SK-N-SH treated with all-trans-retinoic acid at 6 μM for 48 hours (cell line): ENCODE measurements around the gene CPLX4.

ENCODE experiments used
- ATAC-seq: fragments of 200-7000 bp; cut with Tn5 transposase; 3 replicates; pipeline ENCODE4 v1.9.1; 2020; ENCODE audit warnings: mild to moderate bottlenecking, moderate library complexity
- ARNTL ChIP-seq: fragments of 450-650 bp; formaldehyde crosslinking; IDR thresholded peaks from 2 replicates; pipeline ENCODE4 v1.5.0; 2020; ENCODE audit warnings: low read depth, mild to moderate bottlenecking, moderate library complexity, borderline replicate concordance
- BACH2 ChIP-seq: fragments of 250-450 bp; sonication (Bioruptor Pico); IDR thresholded peaks from 2 replicates; pipeline ENCODE4 v1.9.0; 2021; ENCODE audit warnings: mild to moderate bottlenecking, borderline replicate concordance
- CSDC2 ChIP-seq: fragments of 250-450 bp; sonication (Bioruptor Pico); IDR thresholded peaks from 2 replicates; pipeline ENCODE4 v1.5.0; 2020; ENCODE audit warnings: mild to moderate bottlenecking, moderate library complexity
- ESRRG ChIP-seq: fragments of 250-450 bp; sonication (Bioruptor Pico); IDR thresholded peaks from 2 replicates; pipeline ENCODE4 v1.6.1; 2021; ENCODE audit warnings: mild to moderate bottlenecking
- GLIS3 ChIP-seq: fragments of 250-450 bp; sonication (Bioruptor Pico); IDR thresholded peaks from 2 replicates; pipeline ENCODE4 v1.5.0; 2020; ENCODE audit warnings: mild to moderate bottlenecking, moderate library complexity
- ISL1 ChIP-seq: fragments of 250-450 bp; sonication (Bioruptor Pico); IDR thresholded peaks from 2 replicates; pipeline ENCODE4 v2.1.2; 2022; ENCODE audit warnings: mild to moderate bottlenecking, moderate library complexity
- OSR1 ChIP-seq: fragments of 250-450 bp; sonication (Bioruptor Pico); IDR thresholded peaks from 2 replicates; pipeline ENCODE4 v1.8.0; 2022; ENCODE audit warnings: moderate library complexity, mild to moderate bottlenecking, inconsistent platforms
- PPARA ChIP-seq: fragments of 250-450 bp; sonication (Bioruptor Pico); IDR thresholded peaks from 2 replicates; pipeline ENCODE4 v1.5.0; 2020; ENCODE audit warnings: mild to moderate bottlenecking, borderline replicate concordance
- RARB ChIP-seq: fragments of 250-450 bp; sonication (Bioruptor Pico); IDR thresholded peaks from 2 replicates; pipeline ENCODE4 v1.8.0; 2021; ENCODE audit warnings: mild to moderate bottlenecking, moderate library complexity
- TOX ChIP-seq: fragments of 250-450 bp; sonication (Bioruptor Pico); IDR thresholded peaks from 2 replicates; pipeline ENCODE4 v1.8.0; 2021; ENCODE audit warnings: mild to moderate bottlenecking, moderate library complexity, borderline replicate concordance
- ZC3H10 ChIP-seq: fragments of 250-450 bp; sonication (Bioruptor Pico); IDR thresholded peaks from 2 replicates; pipeline ENCODE4 v1.5.1; 2021; ENCODE audit warnings: mild to moderate bottlenecking, moderate library complexity
- ZFP3 ChIP-seq: fragments of 250-450 bp; sonication (Bioruptor Pico); IDR thresholded peaks from 2 replicates; pipeline ENCODE4 v1.5.0; 2020; ENCODE audit warnings: mild to moderate bottlenecking, moderate library complexity
- ZFP30 ChIP-seq: fragments of 450-650 bp; formaldehyde crosslinking; IDR thresholded peaks from 2 replicates; pipeline ENCODE4 v1.5.0; 2022; ENCODE audit warnings: mild to moderate bottlenecking, moderate library complexity
- ZNF565 ChIP-seq: fragments of 450-650 bp; formaldehyde crosslinking; conservative IDR thresholded peaks from 2 replicates; pipeline ENCODE4 v1.5.0; 2020; ENCODE audit warnings: low read depth, mild to moderate bottlenecking, moderate library complexity
- ZNF70 ChIP-seq: fragments of 450-650 bp; formaldehyde crosslinking; IDR thresholded peaks from 2 replicates; pipeline ENCODE4 v1.5.0; 2020; ENCODE audit warnings: mild to moderate bottlenecking, moderate library complexity
- ZNF8 ChIP-seq: fragments of 450-650 bp; formaldehyde crosslinking; IDR thresholded peaks from 2 replicates; pipeline ENCODE4 v1.5.0; 2020; ENCODE audit warnings: mild to moderate bottlenecking, moderate library complexity
- TF ChIP-seq, protein P1 (sequence below): fragments of 250-450 bp; sonication (Bioruptor Pico); IDR thresholded peaks from 2 replicates; pipeline ENCODE4 v1.5.1; 2020; ENCODE audit warnings: low read depth, mild to moderate bottlenecking, moderate library complexity
- TF ChIP-seq, protein P2 (sequence below): fragments of 250-450 bp; sonication (Bioruptor Pico); IDR thresholded peaks from 2 replicates; pipeline ENCODE4 v1.8.0; 2020; ENCODE audit warnings: mild to moderate bottlenecking, moderate library complexity, borderline replicate concordance
- TF ChIP-seq, protein P3 (sequence below): fragments of 250-450 bp; sonication (Bioruptor Pico); IDR thresholded peaks from 2 replicates; pipeline ENCODE4 v1.8.0; 2021; ENCODE audit warnings: low read depth, mild to moderate bottlenecking, moderate library complexity, borderline replicate concordance

The CPLX4 gene

DNA sequence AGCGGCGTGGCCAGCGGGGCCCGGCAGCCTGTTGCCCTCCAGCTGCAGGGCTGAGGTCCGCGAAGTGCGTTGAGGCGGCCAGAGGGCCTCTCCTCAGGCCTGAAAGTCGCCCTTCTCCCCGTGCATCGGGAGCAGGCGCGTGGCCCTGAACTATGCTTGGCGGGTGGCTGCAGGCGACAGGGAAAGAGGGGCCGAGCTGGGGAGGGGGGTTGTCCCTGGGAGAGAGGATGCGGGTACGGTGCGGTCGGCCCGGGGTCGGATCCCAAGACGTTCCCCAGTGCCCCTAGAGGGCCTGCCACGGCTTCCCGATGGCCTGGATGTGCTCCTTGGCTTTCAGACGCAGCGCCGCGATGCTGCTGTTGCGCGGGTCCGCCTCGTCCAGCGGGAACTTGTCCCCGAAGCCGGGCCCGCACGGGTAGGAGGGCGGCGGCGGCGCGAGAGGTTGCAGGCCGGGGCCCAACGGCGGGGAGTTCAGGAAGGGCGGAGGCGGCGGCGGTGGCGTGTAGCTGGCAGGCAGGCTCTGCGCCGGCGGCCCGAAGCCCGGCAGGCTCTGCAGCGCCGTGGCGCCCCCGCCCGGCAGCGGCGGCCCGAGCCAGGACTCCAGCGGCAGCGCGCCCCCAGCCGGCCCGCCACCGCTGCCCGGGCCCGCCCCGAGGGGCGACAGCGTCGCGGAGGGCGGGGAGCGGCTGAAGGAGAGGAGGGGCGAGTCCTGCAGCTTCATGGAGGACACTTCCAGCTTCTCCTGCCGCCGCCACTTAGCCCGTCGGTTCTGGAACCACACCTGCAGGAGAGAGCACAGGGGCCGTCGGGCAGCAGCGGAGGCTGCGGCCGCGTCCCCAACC lies 49.5 kb downstream of the CPLX4 start:
- peak; percentile 71 for ATAC-seq
- TF ChIP-seq OSR1 (CRISPR knock-in tag) (no peak), ZNF70 (no peak), ZNF8 (CRISPR knock-in tag) (no peak), TOX (CRISPR knock-in tag) (no peak), CSDC2 (no peak), ISL1 (CRISPR knock-in tag) (no peak), GLIS3 (CRISPR knock-in tag) (no peak), ZC3H10 (CRISPR knock-in tag) (no peak)
- TF ChIP-seq, protein P1, sequence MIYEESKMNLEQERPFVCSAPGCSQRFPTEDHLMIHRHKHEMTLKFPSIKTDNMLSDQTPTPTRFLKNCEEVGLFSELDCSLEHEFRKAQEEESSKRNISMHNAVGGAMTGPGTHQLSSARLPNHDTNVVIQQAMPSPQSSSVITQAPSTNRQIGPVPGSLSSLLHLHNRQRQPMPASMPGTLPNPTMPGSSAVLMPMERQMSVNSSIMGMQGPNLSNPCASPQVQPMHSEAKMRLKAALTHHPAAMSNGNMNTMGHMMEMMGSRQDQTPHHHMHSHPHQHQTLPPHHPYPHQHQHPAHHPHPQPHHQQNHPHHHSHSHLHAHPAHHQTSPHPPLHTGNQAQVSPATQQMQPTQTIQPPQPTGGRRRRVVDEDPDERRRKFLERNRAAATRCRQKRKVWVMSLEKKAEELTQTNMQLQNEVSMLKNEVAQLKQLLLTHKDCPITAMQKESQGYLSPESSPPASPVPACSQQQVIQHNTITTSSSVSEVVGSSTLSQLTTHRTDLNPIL (CRISPR knock-in tag): no peak

DNA sequence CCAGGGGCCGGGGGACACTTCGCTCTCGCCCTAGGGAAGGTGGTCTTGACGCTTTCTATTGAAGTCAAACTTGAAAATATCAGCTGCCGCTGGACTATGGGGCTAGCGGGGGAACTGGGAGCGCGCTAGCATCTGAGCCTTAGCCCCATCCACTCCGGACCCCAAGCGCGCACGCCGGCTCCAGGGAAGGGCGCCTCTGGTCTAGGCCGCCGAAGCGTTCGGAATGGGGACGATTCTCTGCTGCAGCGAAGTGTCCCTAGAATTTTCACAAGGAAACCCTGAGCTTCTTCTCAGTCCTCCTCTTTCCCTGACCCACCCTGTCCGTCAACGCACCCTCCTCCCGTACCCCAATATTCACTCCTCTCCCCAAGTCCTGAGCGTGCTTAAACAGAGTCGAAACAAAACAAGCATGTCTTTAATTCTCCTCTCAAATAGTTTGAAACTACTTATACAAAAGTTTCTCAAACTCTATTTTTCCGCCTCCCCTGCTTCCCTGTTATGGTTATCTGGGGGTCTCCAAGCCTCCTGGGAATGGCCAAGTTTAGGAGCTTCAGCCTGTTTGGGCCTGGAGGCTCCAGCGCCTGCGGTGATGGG lies 50.2 kb downstream of the CPLX4 start:
- TF ChIP-seq, protein P2, sequence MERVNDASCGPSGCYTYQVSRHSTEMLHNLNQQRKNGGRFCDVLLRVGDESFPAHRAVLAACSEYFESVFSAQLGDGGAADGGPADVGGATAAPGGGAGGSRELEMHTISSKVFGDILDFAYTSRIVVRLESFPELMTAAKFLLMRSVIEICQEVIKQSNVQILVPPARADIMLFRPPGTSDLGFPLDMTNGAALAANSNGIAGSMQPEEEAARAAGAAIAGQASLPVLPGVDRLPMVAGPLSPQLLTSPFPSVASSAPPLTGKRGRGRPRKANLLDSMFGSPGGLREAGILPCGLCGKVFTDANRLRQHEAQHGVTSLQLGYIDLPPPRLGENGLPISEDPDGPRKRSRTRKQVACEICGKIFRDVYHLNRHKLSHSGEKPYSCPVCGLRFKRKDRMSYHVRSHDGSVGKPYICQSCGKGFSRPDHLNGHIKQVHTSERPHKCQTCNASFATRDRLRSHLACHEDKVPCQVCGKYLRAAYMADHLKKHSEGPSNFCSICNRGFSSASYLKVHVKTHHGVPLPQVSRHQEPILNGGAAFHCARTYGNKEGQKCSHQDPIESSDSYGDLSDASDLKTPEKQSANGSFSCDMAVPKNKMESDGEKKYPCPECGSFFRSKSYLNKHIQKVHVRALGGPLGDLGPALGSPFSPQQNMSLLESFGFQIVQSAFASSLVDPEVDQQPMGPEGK (CRISPR knock-in tag): no peak
- TF ChIP-seq BACH2 (CRISPR knock-in tag) (no peak), OSR1 (CRISPR knock-in tag) (no peak), PPARA (CRISPR knock-in tag) (no peak), ZFP3 (CRISPR knock-in tag) (no peak), RARB (CRISPR knock-in tag) (no peak), ISL1 (CRISPR knock-in tag) (no peak), TOX (CRISPR knock-in tag) (no peak), ZC3H10 (CRISPR knock-in tag) (no peak), ZNF70 (no peak), ARNTL (no peak), ZFP30 (CRISPR knock-in tag) (no peak), CSDC2 (no peak), ESRRG (CRISPR knock-in tag) (no peak), ZNF565 (CRISPR knock-in tag) (no peak)
- TF ChIP-seq, protein P1 (CRISPR knock-in tag): no peak
- TF ChIP-seq, protein P3, sequence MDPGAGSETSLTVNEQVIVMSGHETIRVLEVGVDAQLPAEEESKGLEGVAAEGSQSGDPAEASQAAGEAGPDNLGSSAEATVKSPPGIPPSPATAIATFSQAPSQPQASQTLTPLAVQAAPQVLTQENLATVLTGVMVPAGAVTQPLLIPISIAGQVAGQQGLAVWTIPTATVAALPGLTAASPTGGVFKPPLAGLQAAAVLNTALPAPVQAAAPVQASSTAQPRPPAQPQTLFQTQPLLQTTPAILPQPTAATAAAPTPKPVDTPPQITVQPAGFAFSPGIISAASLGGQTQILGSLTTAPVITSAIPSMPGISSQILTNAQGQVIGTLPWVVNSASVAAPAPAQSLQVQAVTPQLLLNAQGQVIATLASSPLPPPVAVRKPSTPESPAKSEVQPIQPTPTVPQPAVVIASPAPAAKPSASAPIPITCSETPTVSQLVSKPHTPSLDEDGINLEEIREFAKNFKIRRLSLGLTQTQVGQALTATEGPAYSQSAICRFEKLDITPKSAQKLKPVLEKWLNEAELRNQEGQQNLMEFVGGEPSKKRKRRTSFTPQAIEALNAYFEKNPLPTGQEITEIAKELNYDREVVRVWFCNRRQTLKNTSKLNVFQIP: no peak
- TF ChIP-seq, all 23 proteins: peak for 0
- no peak for ATAC-seq

DNA sequence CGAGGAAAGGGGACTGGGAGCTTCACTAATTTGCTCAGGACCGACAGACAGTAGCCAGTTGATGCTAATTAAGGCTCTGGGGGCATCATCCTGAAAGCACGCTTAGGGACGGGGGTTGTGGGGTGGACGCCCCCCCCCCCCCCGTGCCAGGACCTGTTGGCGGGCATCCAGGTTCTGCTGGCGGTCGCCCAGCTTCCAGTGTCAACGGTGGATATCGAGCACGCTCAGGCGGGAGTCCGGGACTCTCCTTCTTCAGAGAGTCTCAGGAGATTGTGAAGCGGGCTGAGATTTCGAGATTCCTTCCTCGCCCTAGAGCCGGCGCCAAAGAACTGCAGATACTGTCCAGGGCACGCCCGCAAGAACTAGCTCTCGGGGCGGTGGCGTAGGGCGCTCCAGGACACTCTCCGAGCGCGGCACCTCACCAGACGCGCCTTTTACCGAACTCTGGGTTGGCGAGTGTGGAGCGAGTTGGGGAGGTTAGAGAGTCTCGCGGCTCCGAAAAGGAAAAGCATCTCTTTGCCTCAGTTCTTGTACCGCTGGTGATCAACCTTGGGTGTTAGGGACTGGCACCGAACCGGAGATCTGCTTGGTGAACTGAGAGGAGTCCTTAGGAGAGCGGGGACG lies 50.8 kb downstream of the CPLX4 start:
- peak; percentile 48 for ATAC-seq
- TF ChIP-seq PPARA (CRISPR knock-in tag) (no peak), RARB (CRISPR knock-in tag) (no peak), ESRRG (CRISPR knock-in tag) (no peak), ZFP3 (CRISPR knock-in tag) (no peak), ZNF70 (no peak), ARNTL (no peak), TOX (CRISPR knock-in tag) (no peak), ISL1 (CRISPR knock-in tag) (no peak), OSR1 (CRISPR knock-in tag) (no peak), ZNF8 (CRISPR knock-in tag) (no peak), ZFP30 (CRISPR knock-in tag) (no peak), CSDC2 (no peak)
- TF ChIP-seq, protein P2 (CRISPR knock-in tag): no peak
- TF ChIP-seq, protein P3: no peak
- TF ChIP-seq, protein P1 (CRISPR knock-in tag): no peak
